ENCODE data around the gene FGA. TPM values are rescaled to one million over a fixed set of nuclear protein-coding genes. Genes with fewer than 3 reads are reported as not detected.

FGA gene
- total and polyA plus RNA-seq, 7 donors: 0.38 TPM; not detected in 6

DNA sequence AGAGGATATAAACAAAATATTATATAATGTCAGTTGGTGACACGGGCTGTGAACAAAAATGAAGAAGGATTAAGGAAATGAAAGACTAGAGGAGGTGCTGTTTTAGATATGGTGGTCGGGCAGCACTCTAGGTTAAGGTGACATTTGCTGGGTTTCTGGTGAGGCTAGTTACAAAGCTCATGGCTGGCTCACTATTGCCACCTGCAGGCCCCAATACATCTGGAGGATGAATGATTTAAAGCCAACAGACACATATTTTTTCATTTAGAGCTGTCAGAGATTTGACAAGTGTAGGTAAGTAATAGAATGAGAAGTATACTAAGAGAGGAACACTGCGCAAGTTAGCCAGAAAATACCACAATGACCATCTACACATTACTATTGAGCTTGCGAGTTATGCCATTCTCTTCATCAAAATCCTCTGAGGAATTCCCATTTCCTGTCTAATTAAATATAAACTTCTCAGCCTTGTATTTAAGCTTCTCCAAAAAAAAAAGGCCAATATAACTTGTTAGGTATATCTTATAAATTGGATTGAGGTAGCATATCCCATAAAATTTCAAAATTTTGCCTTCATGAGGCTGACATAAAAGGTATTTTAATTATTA is 28.3 kb upstream of the FGA start:
- Histone ChIP-seq H3K9me3 (no peaks in the 10 kb centered on the region), H3K27me3 (no peaks in the 10 kb centered on the region), H3K27ac (no peak overlapping the region), H3K4me1 (no peaks in the 10 kb centered on the region), H3K4me3 (no peak overlapping the region), H3K36me3 (no peaks in the 10 kb centered on the region)
- TF ChIP-seq, protein P1, sequence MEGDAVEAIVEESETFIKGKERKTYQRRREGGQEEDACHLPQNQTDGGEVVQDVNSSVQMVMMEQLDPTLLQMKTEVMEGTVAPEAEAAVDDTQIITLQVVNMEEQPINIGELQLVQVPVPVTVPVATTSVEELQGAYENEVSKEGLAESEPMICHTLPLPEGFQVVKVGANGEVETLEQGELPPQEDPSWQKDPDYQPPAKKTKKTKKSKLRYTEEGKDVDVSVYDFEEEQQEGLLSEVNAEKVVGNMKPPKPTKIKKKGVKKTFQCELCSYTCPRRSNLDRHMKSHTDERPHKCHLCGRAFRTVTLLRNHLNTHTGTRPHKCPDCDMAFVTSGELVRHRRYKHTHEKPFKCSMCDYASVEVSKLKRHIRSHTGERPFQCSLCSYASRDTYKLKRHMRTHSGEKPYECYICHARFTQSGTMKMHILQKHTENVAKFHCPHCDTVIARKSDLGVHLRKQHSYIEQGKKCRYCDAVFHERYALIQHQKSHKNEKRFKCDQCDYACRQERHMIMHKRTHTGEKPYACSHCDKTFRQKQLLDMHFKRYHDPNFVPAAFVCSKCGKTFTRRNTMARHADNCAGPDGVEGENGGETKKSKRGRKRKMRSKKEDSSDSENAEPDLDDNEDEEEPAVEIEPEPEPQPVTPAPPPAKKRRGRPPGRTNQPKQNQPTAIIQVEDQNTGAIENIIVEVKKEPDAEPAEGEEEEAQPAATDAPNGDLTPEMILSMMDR (IDR thresholded peaks at IDR 0.05): peak in 3 of 4 experiments; percentile 14 to 40 (median 34)
- no peak for TF ChIP-seq POLR2A (IDR thresholded peaks at IDR 0.05)
- intact Hi-C loops (cut with DNase I): no loop called here
- no peak for DNase-seq
- 37 to 52% methylated on average over 4 of the region's 4 CpGs for WGBS, 2 donors

DNA sequence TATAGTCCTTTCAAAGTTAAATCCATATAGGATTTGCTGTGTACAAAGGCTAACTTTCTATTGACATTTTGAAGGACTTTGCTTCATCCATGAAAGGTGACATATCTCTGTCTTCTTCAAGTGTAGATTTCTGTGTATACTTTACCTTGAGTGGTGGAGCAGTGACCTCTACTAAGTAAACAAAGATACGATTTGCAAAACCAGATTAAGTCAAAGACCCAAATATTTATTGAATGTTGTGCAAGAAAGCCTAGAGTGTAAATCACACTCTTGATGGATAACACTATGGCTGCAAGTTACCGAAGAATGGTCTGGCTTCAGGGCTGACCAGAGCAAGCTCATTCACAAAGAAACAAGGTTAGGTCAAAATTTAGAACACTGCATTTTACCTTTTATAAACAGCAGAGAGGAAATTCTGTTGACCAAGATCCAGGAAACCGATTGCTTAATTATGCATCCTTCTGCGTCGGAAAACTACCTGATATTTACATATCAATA is 27.3 kb upstream of the FGA start:
- no peak for TF ChIP-seq POLR2A (IDR thresholded peaks at IDR 0.05)
- Histone ChIP-seq H3K27me3 (no peaks in the 10 kb centered on the region), H3K4me1 (no peaks in the 10 kb centered on the region), H3K4me3 (no peak overlapping the region), H3K9me3 (no peaks in the 10 kb centered on the region), H3K36me3 (no peaks in the 10 kb centered on the region), H3K27ac (no peak overlapping the region)
- intact Hi-C loops (cut with DNase I): no loop called here
- no peak for DNase-seq
- WGBS, 2 donors: 18 to 56% methylated on average over 5 of the region's 5 CpGs

DNA sequence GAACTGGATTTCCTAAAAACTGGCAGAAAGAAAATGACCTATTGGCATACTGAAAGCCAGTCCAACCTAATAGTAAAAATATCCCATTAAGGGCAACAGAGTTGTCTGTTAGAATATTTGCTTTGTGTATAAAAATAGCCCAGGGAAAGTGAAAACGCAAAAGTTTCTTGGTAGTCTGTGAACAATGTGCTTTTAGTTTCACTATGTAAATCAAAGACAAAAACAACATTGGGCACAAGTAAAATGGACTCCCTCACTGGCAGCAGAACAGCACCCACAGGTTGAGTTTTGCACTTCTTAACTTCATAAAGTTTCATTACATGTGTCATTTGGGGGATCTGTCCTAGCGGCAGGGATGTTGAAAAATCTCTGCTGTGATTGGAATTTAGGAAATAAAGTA is 26.2 kb upstream of the FGA start:
- Histone ChIP-seq H3K4me1 (no peaks in the 10 kb centered on the region), H3K36me3 (no peaks in the 10 kb centered on the region), H3K9me3 (no peaks in the 10 kb centered on the region), H3K27me3 (no peaks in the 10 kb centered on the region), H3K4me3 (no peak overlapping the region), H3K27ac (no peak overlapping the region)
- no peak for TF ChIP-seq POLR2A (IDR thresholded peaks at IDR 0.05)
- no peak for TF ChIP-seq EP300 (IDR thresholded peaks at IDR 0.05)
- no peak for TF ChIP-seq POLR2AphosphoS5 (IDR thresholded peaks at IDR 0.05)
- TF ChIP-seq, protein P1 (IDR thresholded peaks at IDR 0.05): no peak
- DNase-seq: no peak
- intact Hi-C loops (cut with DNase I): no loop called here
- WGBS, 2 donors: 25 to 51% methylated on average over 2 of the region's 2 CpGs

DNA sequence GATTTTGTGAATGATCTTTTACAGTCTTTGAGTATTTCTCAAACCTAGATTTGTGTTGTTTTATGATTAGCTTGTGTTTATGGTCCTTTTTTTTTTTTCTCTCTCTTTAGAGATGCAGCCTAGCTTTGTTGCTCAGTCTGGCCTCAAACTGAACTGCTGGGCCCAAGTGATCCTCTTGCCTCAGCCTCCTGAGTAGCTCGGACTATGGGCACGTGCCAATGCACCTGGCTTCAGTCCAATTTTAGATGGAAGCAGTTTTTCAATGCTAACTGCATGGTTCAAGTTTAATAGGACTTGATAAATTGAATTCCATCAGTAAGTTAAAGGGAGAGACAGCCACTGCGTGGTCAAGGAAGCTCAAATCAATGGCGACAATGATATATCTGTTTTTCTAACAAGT is 25.7 kb upstream of the FGA start:
- Histone ChIP-seq H3K36me3 (no peaks in the 10 kb centered on the region), H3K4me3 (no peak overlapping the region), H3K4me1 (no peaks in the 10 kb centered on the region), H3K9me3 (no peaks in the 10 kb centered on the region), H3K27ac (no peak overlapping the region), H3K27me3 (no peaks in the 10 kb centered on the region)
- 52 to 69% methylated on average over 4 of the region's 4 CpGs for WGBS, 2 donors
- DNase-seq: no peak
- TF ChIP-seq, protein P1 (IDR thresholded peaks at IDR 0.05): no peak
- TF ChIP-seq EP300 (IDR thresholded peaks at IDR 0.05) (no peak), POLR2AphosphoS5 (IDR thresholded peaks at IDR 0.05) (no peak), POLR2A (IDR thresholded peaks at IDR 0.05) (no peak)
- intact Hi-C loops (cut with DNase I): no loop called here

DNA sequence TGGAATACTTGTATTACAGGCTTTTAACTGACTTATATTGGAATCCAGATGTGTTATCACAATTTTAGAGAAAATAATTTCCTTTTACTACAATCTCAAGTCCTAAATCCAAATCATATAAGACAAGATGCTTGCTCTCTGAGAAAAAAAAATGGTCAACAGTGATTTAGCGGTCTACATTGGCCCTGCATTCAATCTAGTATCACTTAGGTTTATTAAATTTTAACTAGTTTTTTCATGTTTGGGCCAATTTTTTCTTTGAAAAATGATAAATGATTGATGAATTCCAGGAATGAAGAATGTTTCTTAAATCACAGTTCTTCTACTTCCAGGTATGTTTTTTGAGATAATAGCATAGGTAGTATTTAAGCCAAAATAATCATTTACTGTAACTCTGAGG is 24.7 kb upstream of the FGA start:
- H3K27ac ChIP-seq: no peak overlapping the region
- DNase-seq: no peak
- H3K4me1 ChIP-seq: no peaks in the 10 kb centered on the region
- H3K4me3 ChIP-seq: no peak overlapping the region
- no peaks in the 10 kb centered on the region for H3K36me3 ChIP-seq
- TF ChIP-seq POLR2A (IDR thresholded peaks at IDR 0.05): no peak
- no peak for TF ChIP-seq POLR2AphosphoS5 (IDR thresholded peaks at IDR 0.05)
- TF ChIP-seq, protein P1 (IDR thresholded peaks at IDR 0.05): no peak
- TF ChIP-seq EP300 (IDR thresholded peaks at IDR 0.05): no peak
- intact Hi-C loops (cut with DNase I): no loop called here
- WGBS, 2 donors: 40 to 76% methylated on average over 1 of the region's 1 CpG
- no peaks in the 10 kb centered on the region for H3K27me3 ChIP-seq
- no peaks in the 10 kb centered on the region for H3K9me3 ChIP-seq
